Activated CD4-positive, alpha-beta T cell treated with anti-CD3 and anti-CD28 coated beads, Interleukin-2, Interleukin-4, amounts not matched to agents 100 ng/mL and 50 ng/mL, durations not matched to agents 16 hours and 8 hours (primary cell): Measurements from ENCODE around the gene SH3BGRL3.
"Not testable (repeated sequence)": the region's sequence is repeated elsewhere in the genome, so short reads cannot be mapped to it uniquely, and the experiment has no call there.

Source experiments
- DNase-seq: peaks from one replicate; pipeline ENCODE4 v3.0.0-alpha.2; 2020; ENCODE audit warnings: low spot score

The SH3BGRL3 gene

DNA sequence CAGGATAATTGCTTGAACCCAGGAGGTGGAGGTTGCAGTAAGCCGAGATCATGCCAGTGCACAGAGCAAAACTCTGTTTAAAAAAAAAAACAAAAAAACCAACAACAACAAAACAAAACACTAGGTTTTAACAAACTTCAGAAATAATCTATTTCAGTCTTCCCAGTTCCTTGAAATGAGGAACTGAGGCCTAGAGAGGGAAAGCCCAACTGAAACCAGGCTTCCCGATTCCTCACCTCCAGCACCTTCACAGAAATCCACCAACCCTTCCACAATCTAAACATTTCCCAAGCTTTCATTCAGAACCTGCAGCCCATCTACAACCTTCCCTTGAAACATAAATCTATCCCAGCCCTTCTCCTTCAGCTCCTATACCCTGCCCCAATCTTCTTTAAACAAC lies 37.3 kb downstream of the SH3BGRL3 start:
- DNase-seq: no peak

DNA sequence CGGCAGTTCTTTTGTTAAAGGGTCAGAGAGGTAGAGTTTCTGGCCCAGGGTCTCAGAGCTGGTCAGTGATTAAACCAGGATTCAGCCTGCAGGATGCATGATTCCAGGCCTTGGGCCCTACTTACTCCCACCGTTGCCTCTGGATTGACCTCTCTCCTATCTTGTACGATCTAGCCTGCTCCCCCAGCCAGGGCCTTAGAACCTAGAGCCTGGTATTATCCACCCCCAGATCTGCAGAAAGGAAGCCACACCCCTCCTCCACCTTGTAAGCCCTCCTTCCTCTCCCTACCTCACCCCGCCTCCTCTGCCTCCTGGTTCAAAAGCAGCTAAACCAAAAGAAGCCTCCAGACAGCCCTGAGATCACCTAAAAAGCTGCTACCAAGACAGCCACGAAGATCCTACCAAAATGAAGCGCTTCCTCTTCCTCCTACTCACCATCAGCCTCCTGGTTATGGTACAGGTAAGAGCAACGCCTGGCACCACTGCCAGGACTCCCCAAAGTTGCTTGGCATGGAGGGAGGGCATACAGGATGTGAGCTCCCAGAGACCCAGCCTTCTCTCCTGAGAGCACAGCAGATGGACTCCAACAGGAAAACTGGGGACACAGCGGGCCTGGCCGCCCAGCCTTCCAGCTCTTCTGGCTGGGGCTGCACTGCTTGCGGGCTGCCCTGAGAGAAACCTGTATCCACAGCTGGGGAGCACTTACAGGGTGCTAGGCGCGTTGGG lies 37.9 kb downstream of the SH3BGRL3 start, which contains the start of gene CD52:
TSS of gene CD52 (plus strand) at position 347 of the 726 bp plus-strand sequence. CDS start at position 407, 60 bp downstream.
- DNase-seq: peak; percentile 82

DNA sequence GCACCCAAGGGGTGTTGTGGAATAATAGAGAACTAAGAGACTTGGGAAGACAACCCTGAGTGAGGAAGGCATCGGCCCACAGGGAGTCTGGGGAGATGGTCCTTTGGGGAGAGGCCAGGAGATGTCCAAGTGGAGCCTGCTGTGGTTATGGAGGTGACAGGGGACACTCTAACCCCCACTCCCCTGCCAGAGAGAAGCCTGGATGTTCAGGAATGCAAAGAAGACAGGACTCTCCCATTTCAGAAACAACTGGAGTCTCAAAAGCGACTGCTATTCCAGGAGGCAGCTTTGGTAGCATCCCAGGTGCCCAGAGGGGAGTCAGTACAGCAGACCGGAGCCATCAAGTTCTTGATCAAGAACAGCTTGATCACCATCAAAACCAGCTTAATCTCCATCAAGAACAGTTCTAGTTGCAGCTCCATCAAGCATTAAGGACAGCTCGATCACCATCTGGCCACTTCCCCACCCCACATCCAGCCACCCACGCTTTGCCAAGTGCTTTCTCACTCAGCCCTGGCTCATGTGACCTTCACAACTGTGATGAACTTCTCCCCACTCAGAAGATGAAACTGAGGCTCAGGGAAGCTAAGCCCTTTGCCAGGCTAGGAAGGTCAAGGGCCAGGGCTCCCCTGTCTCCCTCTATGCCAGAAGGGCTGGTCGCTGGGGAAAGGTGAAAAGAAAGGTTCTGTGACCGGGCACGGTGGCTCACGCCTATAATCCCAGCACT lies 38.6 kb downstream of the SH3BGRL3 start:
- peak; percentile 50 for DNase-seq

DNA sequence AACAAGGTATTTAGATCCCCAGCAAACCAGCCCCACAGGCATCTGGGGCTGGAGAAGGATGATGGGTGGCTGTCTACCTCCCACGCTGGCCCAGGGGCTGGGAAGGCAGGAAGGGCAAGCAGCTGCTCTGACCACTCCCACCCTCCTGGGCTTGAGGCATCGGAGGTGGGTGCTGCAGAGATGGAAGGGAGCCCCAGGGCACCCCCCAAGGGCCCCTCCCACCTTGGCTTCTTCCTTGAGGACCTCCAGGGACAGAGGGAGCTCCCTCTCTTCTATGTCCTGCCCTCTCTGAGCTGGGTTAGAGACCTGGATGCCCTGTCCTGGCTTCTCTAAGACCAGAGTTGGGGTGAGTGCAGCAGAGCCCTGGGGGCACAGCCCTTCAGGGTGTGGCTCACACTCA lies 41.0 kb downstream of the SH3BGRL3 start:
- no peak for DNase-seq

DNA sequence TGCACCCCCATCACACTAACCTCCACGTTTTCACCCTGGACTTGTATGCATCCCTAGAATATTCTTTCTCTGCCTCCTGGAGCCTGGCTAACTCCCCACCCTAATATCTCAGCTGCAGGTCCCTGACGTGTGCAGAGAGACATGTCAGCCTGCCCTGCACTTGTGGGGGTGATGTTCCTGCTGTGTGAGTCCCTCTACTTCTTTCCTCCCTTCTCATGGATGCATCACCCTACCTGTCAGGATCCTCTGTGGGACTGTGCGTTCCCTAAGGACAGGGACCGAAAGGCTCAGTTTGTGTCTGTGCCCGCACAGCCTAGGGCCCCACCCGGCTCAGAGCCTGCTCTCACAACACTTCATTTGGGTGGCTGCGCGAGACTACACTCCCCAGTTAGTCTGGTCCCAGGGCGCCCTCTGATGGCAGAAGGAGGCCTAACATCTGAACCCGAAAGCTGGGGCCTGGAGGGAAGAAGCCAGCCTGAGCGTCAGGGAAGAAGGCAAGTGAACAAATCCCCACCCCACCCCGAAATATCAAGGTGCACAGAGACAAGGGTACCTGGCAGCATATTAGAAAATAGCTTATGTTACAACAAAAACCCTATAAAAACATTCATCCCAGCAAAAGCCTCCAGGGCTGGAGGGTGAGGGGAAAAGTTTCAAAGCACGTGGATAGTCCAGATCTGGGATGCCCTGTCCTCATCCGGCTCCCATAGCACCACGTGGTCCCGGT lies 41.6 kb downstream of the SH3BGRL3 start:
- peak; percentile 95 for DNase-seq

DNA sequence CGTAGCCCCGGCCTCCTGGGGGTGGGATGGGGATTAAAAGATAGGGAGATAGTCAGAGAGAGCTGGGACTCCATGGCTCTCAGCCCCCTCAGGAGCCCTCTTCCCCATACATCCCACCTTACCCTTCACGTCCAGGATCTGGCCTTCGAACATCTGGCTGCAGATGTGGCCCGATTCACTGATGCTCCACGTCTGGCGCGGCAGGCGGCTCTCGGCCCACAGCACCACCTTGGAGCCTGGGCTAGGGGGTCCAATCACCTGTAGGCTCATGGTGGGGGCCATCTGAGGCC lies 42.1 kb downstream of the SH3BGRL3 start:
- no peak for DNase-seq

DNA sequence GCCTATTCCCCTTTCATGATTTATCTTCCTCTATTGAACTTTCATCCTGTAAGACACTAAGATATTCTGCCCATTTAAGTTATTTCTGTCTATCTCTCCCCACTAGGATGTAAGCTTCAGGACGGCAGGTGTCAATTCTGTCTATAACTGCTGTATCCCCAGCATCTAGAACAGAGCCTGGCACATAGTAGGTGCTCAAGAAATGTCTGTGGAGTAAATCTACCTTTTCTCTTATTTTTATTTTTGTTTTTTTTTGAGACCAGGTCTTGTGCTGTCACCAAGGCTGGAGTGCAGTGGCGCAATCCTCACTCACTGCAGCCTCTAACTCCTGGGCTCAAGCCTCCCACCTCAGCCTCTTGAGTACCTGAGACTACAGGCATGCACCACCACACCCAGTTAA lies 43.5 kb downstream of the SH3BGRL3 start:
- no peak for DNase-seq

DNA sequence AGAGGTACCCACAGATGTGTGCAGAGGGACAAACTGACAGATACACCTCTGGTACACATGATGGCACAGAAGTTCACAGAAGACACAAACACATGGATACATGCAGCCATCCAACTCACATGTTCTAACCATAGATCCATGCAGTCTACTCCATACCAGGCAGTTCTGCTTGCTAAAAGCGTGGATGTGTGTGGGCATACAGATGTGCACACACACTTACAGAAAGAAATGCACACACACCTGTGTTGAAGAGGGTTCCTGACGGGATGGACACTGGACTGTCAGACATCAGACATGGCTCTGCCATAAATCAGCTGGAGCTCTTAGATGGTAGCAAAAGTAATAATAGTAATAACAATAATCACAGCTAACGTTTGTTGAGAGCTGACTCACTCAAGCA lies 44.7 kb downstream of the SH3BGRL3 start:
- no peak for DNase-seq

DNA sequence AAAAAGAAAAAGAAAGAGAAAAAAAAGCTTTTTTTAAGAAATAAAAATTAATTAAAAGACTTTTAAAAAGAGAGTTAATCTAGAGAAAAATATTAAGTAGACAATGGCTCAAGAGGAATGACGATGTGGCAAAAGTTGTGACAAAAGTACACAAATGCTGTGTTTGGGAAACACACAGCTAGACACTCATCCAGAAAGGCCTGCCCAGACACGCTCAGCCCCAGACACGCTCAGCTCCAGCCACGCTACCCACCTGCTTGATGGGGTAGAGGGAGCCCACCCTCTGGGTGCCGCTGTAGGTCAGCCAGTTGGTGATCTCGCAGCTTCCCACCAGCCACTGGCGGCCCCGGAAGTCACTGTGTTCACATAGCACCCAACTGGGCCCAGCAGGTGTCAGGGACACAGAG lies 48.1 kb downstream of the SH3BGRL3 start:
- DNase-seq: no peak

DNA sequence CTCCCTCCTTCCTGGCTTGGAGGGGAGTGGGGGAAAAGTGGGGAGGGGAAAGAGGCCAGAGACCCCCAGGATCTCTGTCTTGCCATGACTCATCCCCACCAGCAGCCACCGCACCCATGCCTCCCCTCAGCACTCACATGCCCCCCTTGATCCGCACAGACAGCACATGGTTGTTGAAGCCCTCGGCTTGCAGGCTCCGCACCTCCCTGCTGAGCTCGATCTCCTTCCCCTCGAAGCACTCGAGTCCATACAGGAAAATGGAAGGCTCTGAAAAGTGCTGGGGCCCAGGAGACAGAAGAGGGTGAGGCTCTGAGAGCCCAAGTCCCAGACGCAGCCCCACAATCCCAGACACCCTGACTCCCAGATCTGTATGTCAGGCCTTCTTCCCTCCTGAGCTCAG lies 48.7 kb downstream of the SH3BGRL3 start:
- no peak for DNase-seq

DNA sequence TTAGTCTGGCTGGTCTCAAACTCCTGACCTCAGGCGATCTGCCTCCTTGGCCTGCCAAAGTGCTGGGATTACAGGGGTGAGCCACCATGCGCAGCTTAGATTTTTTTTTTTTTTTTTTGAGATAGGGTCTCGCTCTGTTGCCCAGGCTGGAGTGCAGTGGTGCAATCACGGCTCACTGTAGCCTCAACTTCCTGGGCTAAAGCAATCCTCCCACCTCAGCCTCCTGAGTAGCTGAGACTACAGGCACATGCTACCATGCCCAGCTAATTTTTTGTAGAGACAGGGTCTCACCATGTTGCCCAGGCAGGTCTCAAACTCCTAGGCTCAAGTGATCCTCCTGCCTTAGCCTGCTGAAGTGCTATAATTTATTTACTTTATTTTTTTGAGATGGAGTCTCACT lies 49.5 kb downstream of the SH3BGRL3 start:
- not testable (repeated sequence) for DNase-seq

DNA sequence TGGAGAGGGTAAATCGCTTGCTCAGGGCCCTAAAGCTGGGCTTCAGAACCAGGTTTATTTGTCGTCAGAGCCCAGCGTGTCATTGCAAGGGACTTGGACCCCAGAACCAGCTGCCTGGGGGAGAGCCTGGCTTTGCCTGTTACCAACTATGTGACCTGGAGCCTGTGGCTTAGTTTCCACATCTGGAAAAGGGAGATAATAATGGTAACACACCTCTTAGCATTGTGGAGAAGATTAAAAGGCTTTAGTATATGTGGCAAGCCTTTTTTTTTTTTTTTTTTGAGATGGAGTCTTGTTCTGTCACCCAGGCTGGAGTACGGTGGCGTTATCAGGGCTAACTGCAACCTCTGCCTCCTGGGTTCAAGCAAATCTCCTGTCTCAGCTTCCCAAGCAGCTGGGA lies 50.4 kb downstream of the SH3BGRL3 start:
- no peak for DNase-seq
